Vagina (tissue), 2 donors: Measurements from ENCODE around the gene CPA1. TPM values are rescaled to one million over a fixed set of nuclear protein-coding genes. Genes with fewer than 3 reads are reported as not detected.

Experiments
- DNase-seq, 2 donors: peaks; one replicate each; pipeline ENCODE4 v3.0.0-alpha.2; 2017; ENCODE audit errors: extremely low spot score in 2 of 2
- H3K27ac ChIP-seq: fragments of 200-600 bp; sonication (generic); one replicate; pipeline ENCODE4 v1.5.1; 2019
- H3K27me3 ChIP-seq: fragments of 200-600 bp; sonication (generic); one replicate; pipeline ENCODE4 v1.5.1; 2019
- H3K36me3 ChIP-seq, 2 donors: fragments of 200-600 bp; sonication (generic); one replicate each; pipeline ENCODE4 v1.5.1; 2017 to 2019
- H3K4me1 ChIP-seq: fragments of 200-600 bp; sonication (generic); one replicate; pipeline ENCODE4 v1.5.1; 2019
- H3K4me3 ChIP-seq, 2 donors: fragments of 200-600 bp; sonication (generic); 1 replicate in 1 of 2; 2 replicates in 1 of 2; pipeline ENCODE4 v1.5.1; 2016 to 2019
- H3K9me3 ChIP-seq: fragments of 200-600 bp; sonication (generic); one replicate; pipeline ENCODE4 v1.5.1; 2019
- CTCF ChIP-seq, 3 experiments: fragments of 450-650 bp in 2 of 3; fragments of 200-600 bp in 1 of 3; sonication (generic) in 1 of 3; IDR thresholded peaks; one replicate each; pipeline ENCODE4 v1.5.1; 2017 to 2019; ENCODE audit warnings: antibody characterized with exemption in 3 of 3, mild to moderate bottlenecking in 2 of 3, moderate library complexity in 2 of 3
- POLR2A ChIP-seq, 2 donors: fragments of 450-650 bp; IDR thresholded peaks; one replicate each; pipeline ENCODE4 v1.6.1; 2017; ENCODE audit warnings: antibody characterized with exemption in 2 of 2, mild to moderate bottlenecking in 2 of 2, moderate library complexity in 2 of 2
- POLR2AphosphoS5 ChIP-seq, 2 donors: sonication (generic); formaldehyde crosslinking; IDR thresholded peaks; one replicate each; pipeline ENCODE4 v1.9.0; 2017; ENCODE audit warnings: antibody characterized with exemption in 2 of 2, mild to moderate bottlenecking in 2 of 2, low read depth in 1 of 2; ENCODE audit not compliant: insufficient read depth in 1 of 2
- intact Hi-C: fragments of 100-400 bp; cut with DNase I; formaldehyde crosslinking; loops from one replicate; pipeline ENCODE4 v1.15.1; 2023
- total RNA-seq: library from RNA; depleted of rRNA; stranded (reverse); fragments of >200 nt; gene quantifications from one replicate; pipeline ENCODE4 v1.2.3, GENCODE V29; 2016

CPA1 gene
- total RNA-seq, 1 donor from 2014 or later: not detected

DNA sequence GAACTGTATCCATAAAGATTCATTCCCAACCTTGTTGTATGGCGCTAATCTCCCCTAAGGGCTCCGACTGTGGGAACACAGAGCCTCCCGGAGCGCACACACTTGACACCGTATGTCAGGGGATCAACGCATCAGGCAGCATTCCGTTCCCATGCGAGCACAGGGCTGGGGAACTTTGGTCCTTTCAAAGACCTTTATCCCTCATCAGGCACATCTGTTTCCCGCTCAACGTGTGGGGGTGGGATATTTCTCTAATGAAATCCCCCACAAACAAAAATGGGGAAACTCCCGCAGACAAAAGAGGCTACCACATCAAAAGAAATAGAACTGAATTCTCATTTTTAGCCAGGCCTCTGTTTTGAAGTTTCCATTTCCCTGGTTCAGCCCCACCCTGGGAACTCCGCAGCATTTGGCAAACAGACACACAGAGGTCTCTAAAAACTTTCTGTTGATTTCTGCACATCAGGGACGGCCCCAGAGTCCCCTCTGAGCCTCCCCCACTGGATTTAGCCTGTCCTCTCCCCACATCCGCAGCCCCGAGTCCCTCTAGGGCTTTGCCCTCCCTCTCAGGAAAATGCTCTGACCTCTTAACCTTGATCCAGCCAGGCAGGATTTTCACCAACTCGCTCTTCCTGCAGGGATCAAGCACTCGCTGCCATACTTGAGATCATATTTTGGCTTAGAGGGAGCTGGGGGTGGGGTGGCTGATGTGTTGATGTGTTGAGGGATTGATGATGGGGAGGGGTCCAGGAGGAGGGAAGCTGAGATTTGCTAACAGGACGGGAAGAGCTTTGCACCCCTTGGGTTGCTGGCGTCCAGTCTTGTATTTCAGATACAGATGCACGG is 29.1 kb upstream of the CPA1 start:
- TF ChIP-seq POLR2A (IDR thresholded peaks at IDR 0.05) (no peak), CTCF (IDR thresholded peaks at IDR 0.05) (no peak), POLR2AphosphoS5 (IDR thresholded peaks at IDR 0.05; ENCODE audit: insufficient read depth in 1 of 2, low read depth in 1 of 2) (no peak)
- H3K4me1 ChIP-seq: peaks cover 42% of the 10 kb centered on the region
- DNase-seq: no peak
- intact Hi-C loops: no loop called here
- no peak overlapping the region for H3K4me3 ChIP-seq
- no peaks in the 10 kb centered on the region for H3K36me3 ChIP-seq
- peak overlapping the region; percentile 85 for H3K27ac ChIP-seq
- no peaks in the 10 kb centered on the region for H3K27me3 ChIP-seq
- no peaks in the 10 kb centered on the region for H3K9me3 ChIP-seq

DNA sequence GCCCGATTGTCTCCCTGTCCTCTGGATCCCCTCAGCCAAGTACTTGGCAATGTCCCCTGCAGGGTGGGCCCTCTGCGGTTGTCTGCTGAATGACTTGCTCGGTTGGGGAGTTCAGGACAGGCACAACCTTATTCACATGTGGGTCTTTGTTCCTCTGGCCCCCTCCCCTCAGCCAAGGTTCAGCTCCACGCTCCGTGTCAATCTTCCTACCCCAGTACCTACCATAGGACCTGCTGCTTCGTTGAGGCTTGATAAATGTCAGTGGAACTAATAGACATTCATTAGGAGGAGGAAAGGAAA is 28.6 kb upstream of the CPA1 start:
- peak overlapping the region; percentile 85 for H3K27ac ChIP-seq
- H3K36me3 ChIP-seq: no peaks in the 10 kb centered on the region
- H3K27me3 ChIP-seq: no peaks in the 10 kb centered on the region
- peaks cover 48% of the 10 kb centered on the region for H3K4me1 ChIP-seq
- no peak overlapping the region for H3K4me3 ChIP-seq
- DNase-seq: no peak
- intact Hi-C loops: no loop called here
- no peak for TF ChIP-seq CTCF (IDR thresholded peaks at IDR 0.05)
- TF ChIP-seq POLR2A (IDR thresholded peaks at IDR 0.05): no peak
- no peak for TF ChIP-seq POLR2AphosphoS5 (IDR thresholded peaks at IDR 0.05; ENCODE audit: insufficient read depth in 1 of 2, low read depth in 1 of 2)
- H3K9me3 ChIP-seq: no peaks in the 10 kb centered on the region

- intact Hi-C loops: no loop called here
- H3K4me1 ChIP-seq: peaks cover 55% of the 10 kb centered on the region
- H3K36me3 ChIP-seq: no peaks in the 10 kb centered on the region
- TF ChIP-seq POLR2A (IDR thresholded peaks at IDR 0.05) (no peak), POLR2AphosphoS5 (IDR thresholded peaks at IDR 0.05; ENCODE audit: insufficient read depth in 1 of 2, low read depth in 1 of 2) (peak; percentile 29 to 65), CTCF (IDR thresholded peaks at IDR 0.05) (no peak)
- no peaks in the 10 kb centered on the region for H3K27me3 ChIP-seq
- H3K27ac ChIP-seq: peak overlapping the region; percentile 85
- no peaks in the 10 kb centered on the region for H3K9me3 ChIP-seq
- DNase-seq: no peak
- no peak overlapping the region for H3K4me3 ChIP-seq
These were observed 27.9 kb upstream of the CPA1 start for GRCh38 chr7:130352194-130353074.

DNA sequence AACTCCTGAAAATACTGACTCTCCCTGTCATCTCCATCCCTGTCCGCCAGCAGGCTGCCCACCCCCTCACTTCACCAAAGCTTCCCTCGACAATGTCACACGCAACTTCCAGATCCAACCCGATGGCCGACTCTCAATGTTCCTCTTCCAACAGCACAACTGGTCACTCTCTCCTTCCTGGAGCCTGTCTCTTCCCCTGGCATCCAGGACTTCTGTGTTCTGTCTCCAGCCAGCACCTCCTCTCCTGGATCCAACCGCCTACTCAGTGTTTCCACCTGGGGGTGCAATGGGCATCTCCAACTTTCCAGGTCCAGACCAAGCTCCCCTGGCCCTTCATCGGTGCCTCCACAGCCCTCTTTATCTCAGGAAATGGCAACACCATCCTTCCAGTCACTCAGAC is 27.1 kb upstream of the CPA1 start:
- H3K36me3 ChIP-seq: no peaks in the 10 kb centered on the region
- no peak overlapping the region for H3K4me3 ChIP-seq
- H3K27me3 ChIP-seq: no peaks in the 10 kb centered on the region
- TF ChIP-seq CTCF (IDR thresholded peaks at IDR 0.05): no peak
- no peak for TF ChIP-seq POLR2A (IDR thresholded peaks at IDR 0.05)
- no peak for TF ChIP-seq POLR2AphosphoS5 (IDR thresholded peaks at IDR 0.05; ENCODE audit: insufficient read depth in 1 of 2, low read depth in 1 of 2)
- peak overlapping the region; percentile 85 for H3K27ac ChIP-seq
- no peak for DNase-seq
- intact Hi-C loops: no loop called here
- no peaks in the 10 kb centered on the region for H3K9me3 ChIP-seq
- H3K4me1 ChIP-seq: peaks cover 57% of the 10 kb centered on the region
